ENCODE measurements around the gene DNPH1. TPM values are rescaled to one million over a fixed set of nuclear protein-coding genes. Genes with fewer than 3 reads are reported as not detected.
A peak's percentile ranks its signal among the peaks of the same experiment; 100 is the strongest.

DNPH1 gene
- total and polyA plus RNA-seq, 8 donors = 42.9 to 158 (median 109) TPM; not detected in 1

GRCh38 chr6:43222418-43223059, 6.7 kb downstream of the DNPH1 start:
- no peaks in the 10 kb centered on the region for H3K9me3 ChIP-seq
- DNase-seq = no peak
- no peak overlapping the region for H3K27ac ChIP-seq
- intact Hi-C loops (cut with DNase I; ENCODE audit: low total_unique reads) = no loop called here
- no peaks in the 10 kb centered on the region for H3K27me3 ChIP-seq
- peaks cover 0 to 22% (median 2%) of the 10 kb centered on the region in 4 donors for H3K4me1 ChIP-seq
- peaks cover 10 to 87% (median 69%) of the 10 kb centered on the region in 4 donors for H3K36me3 ChIP-seq
- 84 to 92% (median 90%) methylated on average over 15 of the region's 15 CpGs for WGBS, 5 donors
- no peak overlapping the region for H3K4me3 ChIP-seq
- no peak for TF ChIP-seq CTCF (IDR thresholded peaks at IDR 0.05)
- no peak for TF ChIP-seq EP300 (IDR thresholded peaks at IDR 0.05)
- TF ChIP-seq POLR2A (IDR thresholded peaks at IDR 0.05) = no peak
- no peak for TF ChIP-seq POLR2AphosphoS5 (IDR thresholded peaks at IDR 0.05)

GRCh38 chr6:43221046-43221972, 8.0 kb downstream of the DNPH1 start:
- Histone ChIP-seq H3K27me3 (no peaks in the 10 kb centered on the region), H3K27ac (no peak overlapping the region), H3K9me3 (no peaks in the 10 kb centered on the region), H3K36me3 (peaks cover 16 to 97% (median 81%) of the 10 kb centered on the region in 4 donors), H3K4me3 (no peak overlapping the region), H3K4me1 (peaks cover 0 to 19% (median 0%) of the 10 kb centered on the region in 4 donors)
- intact Hi-C loops (cut with DNase I; ENCODE audit: low total_unique reads) = no loop called here
- peak in 1 of 2 donors; percentile 50 for DNase-seq
- TF ChIP-seq POLR2AphosphoS5 (IDR thresholded peaks at IDR 0.05) (no peak), EP300 (IDR thresholded peaks at IDR 0.05) (no peak), POLR2A (IDR thresholded peaks at IDR 0.05) (no peak), CTCF (IDR thresholded peaks at IDR 0.05) (no peak)
- WGBS, 5 donors = 61 to 78% (median 66%) methylated on average over 19 to 20 of the region's 20 CpGs

GRCh38 chr6:43220439-43220951, 8.8 kb downstream of the DNPH1 start:
- no peak for DNase-seq
- peaks cover 22 to 97% (median 86%) of the 10 kb centered on the region in 4 donors for H3K36me3 ChIP-seq

More at GRCh38 chr6:43220439-43220951, 8.8 kb downstream of the DNPH1 start:
- Histone ChIP-seq H3K27ac (no peak overlapping the region), H3K9me3 (no peaks in the 10 kb centered on the region), H3K27me3 (no peaks in the 10 kb centered on the region), H3K4me3 (no peak overlapping the region), H3K4me1 (peaks cover 0 to 19% (median 0%) of the 10 kb centered on the region in 4 donors)
- intact Hi-C loops (cut with DNase I; ENCODE audit: low total_unique reads) = no loop called here
- TF ChIP-seq POLR2A (IDR thresholded peaks at IDR 0.05) (no peak), EP300 (IDR thresholded peaks at IDR 0.05) (no peak), POLR2AphosphoS5 (IDR thresholded peaks at IDR 0.05) (no peak), CTCF (IDR thresholded peaks at IDR 0.05) (no peak)
- WGBS, 5 donors = 88 to 91% (median 90%) methylated on average over 16 of the region's 16 CpGs
